Lung (tissue), 12 donors: ENCODE measurements around the gene ACO2. TPM values are rescaled to one million over a fixed set of nuclear protein-coding genes. Genes with fewer than 3 reads are reported as not detected.
A peak's percentile ranks its signal among the peaks of the same experiment; 100 is the strongest.

Source experiments
- ATAC-seq: fragments of 200-7000 bp; cut with Tn5 transposase; one replicate; pipeline ENCODE4 v1.9.1; 2020; ENCODE audit warnings: moderate number of reproducible peaks; ENCODE audit not compliant: insufficient read depth, low FRiP score
- DNase-seq, 3 donors: peaks; one replicate each; pipeline ENCODE4 v3.0.0-alpha.2; 2013 to 2017
- H3K27ac ChIP-seq, 2 donors: one replicate each; pipeline ENCODE4 v1.5.1; 2013; ENCODE audit warnings: mild to moderate bottlenecking in 2 of 2, moderate library complexity in 2 of 2, control low read depth in 1 of 2, inconsistent platforms in 1 of 2, low read depth in 1 of 2, low read length in 1 of 2
- H3K27me3 ChIP-seq, 3 donors: one replicate each; pipeline ENCODE4 v1.5.1; 2013; ENCODE audit warnings: low read length in 2 of 3; ENCODE audit not compliant: control insufficient read depth in 3 of 3, insufficient read depth in 3 of 3
- H3K36me3 ChIP-seq, 4 donors: one replicate each; pipeline ENCODE4 v1.5.1; 2013; ENCODE audit warnings: low read length in 4 of 4, mild to moderate bottlenecking in 1 of 4, moderate library complexity in 1 of 4; ENCODE audit not compliant: control insufficient read depth in 4 of 4, insufficient read depth in 4 of 4
- H3K4me1 ChIP-seq, 5 donors: one replicate each; pipeline ENCODE4 v1.5.1; 2013; ENCODE audit warnings: low read length in 5 of 5, mild to moderate bottlenecking in 2 of 5, moderate library complexity in 1 of 5; ENCODE audit not compliant: control insufficient read depth in 5 of 5, insufficient read depth in 5 of 5
- H3K4me3 ChIP-seq: one replicate; pipeline ENCODE4 v1.5.1; 2013; ENCODE audit warnings: mild to moderate bottlenecking, control low read depth, moderate library complexity
- H3K9ac ChIP-seq, 2 donors: one replicate each; pipeline ENCODE4 v1.5.1; 2013; ENCODE audit warnings: low read length in 2 of 2, control low read depth in 1 of 2; ENCODE audit not compliant: insufficient read depth in 1 of 2
- H3K9me3 ChIP-seq, 4 donors: one replicate each; pipeline ENCODE4 v1.5.1; 2013; ENCODE audit warnings: low read length in 3 of 4, mild to moderate bottlenecking in 1 of 4, moderate library complexity in 1 of 4; ENCODE audit not compliant: control insufficient read depth in 4 of 4, insufficient read depth in 3 of 4
- CTCF ChIP-seq: IDR thresholded peaks from 2 replicates; pipeline ENCODE4 v1.5.1; 2012; ENCODE audit warnings: mild to moderate bottlenecking; ENCODE audit errors: control extremely low read depth, extremely low read depth
- WGBS, 2 donors: extraction: QIAGEN DNeasy Blood & Tissue Kit; methylation state at CpG; one replicate each; pipeline ENCODE4 v1.1.7; 2013; 5-methylcytosine and 5-hydroxymethylcytosine counted together
- polyA plus RNA-seq, 2 donors: library from polyadenylated mRNA; stranded (reverse); fragments of 200-250 nt; gene quantifications; one replicate each; pipeline ENCODE4 v1.2.1, GENCODE V29; 2013
- total RNA-seq, 2 donors: library from RNA; depleted of rRNA in 1 of 2; stranded (reverse); fragments of >200 nt in 1 of 2; gene quantifications; one replicate each; pipeline ENCODE4 v1.2.1, GENCODE V29; 2014 to 2021
- donor health status: control.
- donor health status: control.
- donor health status: Bipolar disorder and iron deficiency.
- donor health status: healthy.
- donor health status: DM: yes; HTN: yes; CAD: no.

ACO2 gene
- total and polyA plus RNA-seq, 4 donors = 34.1 to 101 (median 62.5) TPM

DNA sequence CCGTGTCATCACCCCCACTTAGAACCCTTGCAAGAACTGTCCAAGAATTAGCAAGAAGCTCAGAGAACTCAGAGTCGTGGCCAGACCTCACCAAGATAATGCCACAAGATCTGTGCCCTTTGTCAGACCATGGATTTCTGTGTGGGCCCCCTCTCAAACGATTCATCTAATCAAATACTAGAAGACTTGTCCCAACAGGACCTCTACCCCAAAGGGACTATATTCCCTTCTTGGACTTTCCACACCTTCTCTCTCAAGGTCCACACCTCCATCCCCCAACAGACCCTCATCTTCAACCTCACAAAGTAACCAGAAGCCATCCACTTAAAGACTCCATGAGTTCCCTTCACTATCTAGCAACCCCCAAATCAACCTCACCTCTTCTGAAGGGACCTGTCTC lies 72.6 kb downstream of the ACO2 start:
- Histone ChIP-seq H3K27ac (no peak overlapping the region), H3K36me3 (peaks cover 0 to 19% (median 5%) of the 10 kb centered on the region in 4 donors), H3K9ac (no peak overlapping the region), H3K9me3 (no peaks in the 10 kb centered on the region), H3K27me3 (no peaks in the 10 kb centered on the region), H3K4me1 (peaks cover 0 to 13% (median 9%) of the 10 kb centered on the region in 5 donors), H3K4me3 (no peak overlapping the region)
- no peak for ATAC-seq
- DNase-seq = no peak
- TF ChIP-seq CTCF = no peak
- WGBS, 2 donors = 67 to 79% methylated on average over 3 of the region's 3 CpGs

GRCh38 chr22:41542224-41542623 lies 73.3 kb downstream of the ACO2 start:
- Histone ChIP-seq H3K27me3 (no peaks in the 10 kb centered on the region), H3K36me3 (peaks cover 0 to 17% (median 4%) of the 10 kb centered on the region in 4 donors), H3K9ac (no peak overlapping the region), H3K4me3 (no peak overlapping the region), H3K4me1 (peaks cover 0 to 13% (median 9%) of the 10 kb centered on the region in 5 donors), H3K9me3 (no peaks in the 10 kb centered on the region), H3K27ac (no peak overlapping the region)
- no peak for TF ChIP-seq CTCF
- DNase-seq (no peak), ATAC-seq (no peak)
- 89 to 96% methylated on average over 4 of the region's 4 CpGs for WGBS, 2 donors

- peaks cover 0 to 13% (median 9%) of the 10 kb centered on the region in 5 donors for H3K4me1 ChIP-seq
These were observed 75.1 kb downstream of the ACO2 start, which contains the start of gene POLR3H for GRCh38 chr22:41543854-41544670. Gene POLR3H, minus strand, starts transcription at chr22:41544470. Its CDS starts 369 bp downstream, at chr22:41544101.

More at GRCh38 chr22:41543854-41544670, 75.1 kb downstream of the ACO2 start, which contains the start of gene POLR3H:
- Histone ChIP-seq H3K27me3 (no peaks in the 10 kb centered on the region), H3K4me3 (peak within 1 kb of the TSS; percentile 75), H3K27ac (peak within 1 kb of the TSS; percentile 93 to 95), H3K9me3 (no peaks in the 10 kb centered on the region), H3K36me3 (peaks cover 0 to 10% (median 1%) of the 10 kb centered on the region in 4 donors), H3K9ac (peak within 1 kb of the TSS; percentile 41 to 75)
- ATAC-seq (peak; percentile 100), DNase-seq (peak; percentile 98 to 99 (median 99))
- 0 to 1% methylated on average over 54 to 80 of the region's 80 CpGs for WGBS, 2 donors
- peak; percentile 45 for TF ChIP-seq CTCF
